SK-N-MC (cell line): ENCODE measurements around the gene CLDN19.

Experiments used
- DNase-seq: peaks from one replicate; pipeline ENCODE4 v3.0.0-alpha.2; 2011; ENCODE audit warnings: low read depth, low spot score
- H3K27ac ChIP-seq: fragments of 200-600 bp; sonication (generic); 2 replicates; pipeline ENCODE4 v1.5.1; 2016; ENCODE audit warnings: mixed run types
- H3K36me3 ChIP-seq: fragments of 200-600 bp; sonication (generic); 2 replicates; pipeline ENCODE4 v1.6.1; 2017; ENCODE audit warnings: antibody characterized with exemption, low read length, mixed read lengths; ENCODE audit not compliant: insufficient read depth
- H3K4me3 ChIP-seq: fragments of 200-600 bp; sonication (generic); 2 replicates; pipeline ENCODE4 v1.5.1; 2016
- H3K9ac ChIP-seq: fragments of 200-600 bp; sonication (generic); 2 replicates; pipeline ENCODE4 v1.8.0; 2017; ENCODE audit warnings: mixed run types, mixed read lengths; ENCODE audit not compliant: insufficient read length
- H3K9me3 ChIP-seq: fragments of 200-600 bp; sonication (generic); 2 replicates; pipeline ENCODE4 v1.6.1; 2017; ENCODE audit warnings: low read depth, mild to moderate bottlenecking, antibody characterized with exemption, low read length, moderate library complexity, mixed read lengths
- EZH2 ChIP-seq: fragments of 200-600 bp; sonication (generic); IDR thresholded peaks from one replicate; pipeline ENCODE4 v1.6.1; 2017; ENCODE audit warnings: antibody characterized with exemption
- FOXP2 ChIP-seq: optimal IDR thresholded peaks from 2 replicates; pipeline ENCODE3; 2011; ENCODE audit warnings: mild to moderate bottlenecking, moderate library complexity; ENCODE audit not compliant: insufficient read depth; ENCODE audit errors: extremely low read length, control extremely low read depth
- POLR2AphosphoS5 ChIP-seq: IDR thresholded peaks from 2 replicates; pipeline ENCODE4 v1.6.1; 2012; ENCODE audit warnings: mild to moderate bottlenecking, low read depth, low read length, borderline replicate concordance

Gene CLDN19, protein sequence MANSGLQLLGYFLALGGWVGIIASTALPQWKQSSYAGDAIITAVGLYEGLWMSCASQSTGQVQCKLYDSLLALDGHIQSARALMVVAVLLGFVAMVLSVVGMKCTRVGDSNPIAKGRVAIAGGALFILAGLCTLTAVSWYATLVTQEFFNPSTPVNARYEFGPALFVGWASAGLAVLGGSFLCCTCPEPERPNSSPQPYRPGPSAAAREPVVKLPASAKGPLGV

DNA sequence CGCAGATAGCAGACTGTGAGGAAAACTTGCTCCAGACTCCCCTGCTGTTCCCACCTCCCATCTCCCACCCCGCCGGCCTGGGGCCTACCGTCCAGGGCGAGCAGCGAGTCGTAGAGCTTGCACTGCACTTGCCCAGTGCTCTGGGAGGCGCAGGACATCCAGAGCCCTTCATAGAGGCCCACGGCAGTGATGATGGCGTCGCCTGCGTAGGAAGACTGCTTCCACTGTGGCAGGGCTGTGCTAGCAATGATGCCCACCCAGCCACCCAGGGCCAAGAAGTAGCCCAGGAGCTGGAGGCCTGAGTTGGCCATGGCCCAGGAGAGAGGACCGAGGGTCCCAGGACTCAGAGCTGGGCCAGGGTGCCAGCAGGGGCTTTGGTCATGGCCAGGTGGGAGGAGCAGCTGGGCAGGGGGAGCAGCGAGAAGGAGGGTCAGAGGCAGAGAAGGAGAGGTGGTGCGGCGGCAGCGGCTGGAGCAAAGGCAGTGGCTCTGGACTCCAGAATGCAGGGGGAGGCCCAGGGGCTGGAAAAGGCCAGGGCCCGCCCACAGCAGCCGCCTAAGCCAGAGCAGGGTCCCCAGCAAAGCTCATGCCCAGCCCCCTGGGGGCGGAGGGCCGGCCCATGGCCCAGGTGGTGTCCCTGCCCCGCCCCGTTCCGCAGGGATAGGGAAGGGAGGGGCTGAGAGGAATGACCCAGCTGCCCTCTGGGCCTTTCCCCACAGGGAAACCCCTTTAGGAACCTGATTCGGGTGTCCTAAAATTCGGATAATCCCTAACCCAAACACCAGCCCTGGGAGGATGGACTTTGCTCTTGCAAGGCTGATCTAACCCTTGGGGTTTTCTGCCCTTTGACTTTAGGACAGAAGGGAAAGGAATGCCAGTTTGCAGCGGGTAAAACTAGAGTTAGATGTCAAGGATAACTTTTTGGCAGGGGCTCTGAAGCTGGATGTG is at the start of gene CLDN19:
CLDN19 (minus strand) TSS at position 484 of the 948 bp plus-strand sequence; CDS start at position 311, 173 bp downstream.
- TF ChIP-seq FOXP2 (no peak), POLR2AphosphoS5 (no peak), EZH2 (no peak)
- Histone ChIP-seq H3K9ac (no peak within 1 kb of the TSS), H3K4me3 (no peak within 1 kb of the TSS)

DNA sequence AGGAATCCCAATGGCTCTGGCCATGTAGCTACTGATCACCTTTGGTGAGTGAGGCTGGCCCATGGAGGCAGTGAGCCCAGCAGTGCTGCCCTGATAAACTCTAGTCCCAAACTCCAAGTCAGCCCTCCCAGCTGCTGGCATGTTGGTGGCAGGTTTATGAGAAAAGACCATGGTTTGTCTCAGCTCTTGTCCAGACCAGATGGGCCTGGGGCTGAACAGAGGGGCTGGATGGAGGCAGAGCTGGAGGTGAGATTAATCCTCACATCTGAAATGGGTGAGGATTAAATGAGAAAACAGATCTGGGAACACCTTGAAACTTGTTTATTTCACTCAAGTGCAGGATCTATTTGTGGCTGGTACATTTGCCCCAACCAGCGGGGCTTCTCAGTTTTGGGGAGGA is 48.0 kb upstream of the CLDN19 start:
- no peak for DNase-seq
- TF ChIP-seq POLR2AphosphoS5 (no peak), FOXP2 (no peak), EZH2 (no peak)
- no peaks in the 10 kb centered on the region for H3K9me3 ChIP-seq

More for the DNA sequence above, at the start of gene CLDN19:
- Histone ChIP-seq H3K27ac (no peak within 1 kb of the TSS), H3K9me3 (no peaks in the 10 kb centered on the region), H3K36me3 (no peaks in the 10 kb centered on the region)
- DNase-seq: no peak

DNA sequence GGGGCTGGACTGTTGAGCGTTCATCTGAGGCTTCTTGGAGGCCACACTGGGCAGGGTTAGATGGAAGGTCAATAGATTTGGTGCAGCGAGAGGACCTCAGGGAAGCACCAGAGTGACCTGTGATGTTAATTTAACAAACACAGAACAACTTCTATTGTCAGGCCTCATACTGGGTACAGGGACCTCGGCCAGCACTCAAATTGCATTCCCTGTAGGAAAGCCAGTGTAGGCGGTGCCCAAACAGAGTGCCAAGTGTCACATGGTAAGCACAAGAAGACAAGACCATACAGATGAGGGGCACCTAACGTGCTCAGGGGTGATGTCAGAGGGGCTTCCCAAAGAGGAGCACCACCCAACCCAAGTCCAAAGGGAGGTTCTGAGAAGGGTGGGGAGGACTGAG is 46.1 kb upstream of the CLDN19 start:
- TF ChIP-seq EZH2 (no peak), FOXP2 (no peak), POLR2AphosphoS5 (no peak)
- no peak overlapping the region for H3K9ac ChIP-seq
- no peaks in the 10 kb centered on the region for H3K9me3 ChIP-seq
- DNase-seq: no peak
- no peaks in the 10 kb centered on the region for H3K36me3 ChIP-seq
- no peak overlapping the region for H3K4me3 ChIP-seq
- H3K27ac ChIP-seq: no peak overlapping the region

More for the DNA sequence above, 48.0 kb upstream of the CLDN19 start:
- Histone ChIP-seq H3K9ac (no peak overlapping the region), H3K27ac (no peak overlapping the region), H3K36me3 (no peaks in the 10 kb centered on the region), H3K4me3 (no peak overlapping the region)

DNA sequence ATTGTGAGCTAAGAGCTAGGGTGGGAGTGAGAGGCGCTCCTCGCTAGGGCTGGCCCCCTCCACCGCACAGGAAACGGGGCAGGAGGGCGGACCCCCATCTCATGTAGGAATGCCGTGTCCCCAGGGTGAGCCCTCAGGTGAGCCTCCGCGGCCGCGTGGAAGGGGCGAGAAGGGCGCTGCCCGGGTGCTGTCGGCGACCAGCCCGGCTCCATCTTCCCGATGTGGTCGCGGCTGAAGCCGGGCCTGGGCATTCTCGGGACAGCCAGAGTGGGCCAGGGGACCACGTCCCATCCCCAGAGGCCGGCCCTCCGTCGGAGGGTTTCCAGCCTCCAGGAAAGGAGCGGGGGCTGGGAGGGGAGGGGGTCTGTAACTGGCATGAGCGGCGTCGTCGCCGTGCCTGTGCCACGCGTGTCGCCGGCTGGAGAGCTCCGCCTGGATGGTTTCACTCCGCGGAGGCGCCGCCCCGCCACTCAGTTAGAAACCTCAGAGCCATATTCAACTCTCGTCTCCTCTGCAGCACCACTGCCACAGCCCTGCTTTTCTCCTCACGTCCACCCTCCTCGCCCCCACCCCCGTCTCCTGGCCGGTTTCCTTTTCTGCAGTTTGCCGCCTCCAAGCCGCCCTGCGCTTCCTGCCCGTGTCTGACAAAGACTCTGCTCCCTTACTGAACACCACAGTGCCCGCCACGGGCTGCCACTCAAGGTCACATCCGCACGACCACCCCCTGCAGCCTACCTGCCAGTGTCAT is 45.1 kb upstream of the CLDN19 start, which contains the start of gene TMEM269:
TMEM269 (plus strand) TSS at position 46 of the 748 bp plus-strand sequence. CDS start 4,903 bp downstream, outside the sequence.
- no peak within 1 kb of the TSS for H3K4me3 ChIP-seq
- H3K9ac ChIP-seq: no peak within 1 kb of the TSS
- no peaks in the 10 kb centered on the region for H3K9me3 ChIP-seq
- TF ChIP-seq FOXP2: no peak
- no peak for TF ChIP-seq EZH2
- no peak for TF ChIP-seq POLR2AphosphoS5
- no peak for DNase-seq
- 0 out of 2 replicates have a peak, but pooled peaks cover 5% of the 10 kb centered on the region for H3K36me3 ChIP-seq
- no peak within 1 kb of the TSS for H3K27ac ChIP-seq

DNA sequence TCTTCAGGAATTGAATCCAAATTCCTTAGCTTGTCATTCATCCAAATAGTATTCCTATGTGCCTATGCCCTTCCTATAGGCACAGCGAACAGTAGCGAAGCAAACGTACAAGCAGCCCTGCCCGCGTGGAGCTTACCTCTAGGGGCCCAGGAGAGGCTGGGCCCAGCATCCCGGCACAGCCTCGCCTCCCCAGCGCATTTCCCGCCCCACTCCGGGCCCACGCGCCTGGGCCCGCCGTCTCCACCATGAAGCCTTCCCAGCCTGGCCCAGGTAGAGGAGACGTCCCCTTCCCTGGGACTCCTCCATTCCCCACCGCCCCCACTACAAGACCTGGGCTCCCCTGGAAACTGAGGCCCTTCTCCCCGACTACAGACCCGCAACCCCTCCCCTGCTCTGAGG is 44.5 kb upstream of the CLDN19 start:
- H3K27ac ChIP-seq: no peak overlapping the region
- H3K9me3 ChIP-seq: no peaks in the 10 kb centered on the region
- TF ChIP-seq EZH2: no peak
- TF ChIP-seq FOXP2: no peak
- TF ChIP-seq POLR2AphosphoS5: no peak
- 0 out of 2 replicates have a peak, but pooled peaks cover 9% of the 10 kb centered on the region for H3K36me3 ChIP-seq
- no peak for DNase-seq
- no peak overlapping the region for H3K9ac ChIP-seq
- no peak overlapping the region for H3K4me3 ChIP-seq

DNA sequence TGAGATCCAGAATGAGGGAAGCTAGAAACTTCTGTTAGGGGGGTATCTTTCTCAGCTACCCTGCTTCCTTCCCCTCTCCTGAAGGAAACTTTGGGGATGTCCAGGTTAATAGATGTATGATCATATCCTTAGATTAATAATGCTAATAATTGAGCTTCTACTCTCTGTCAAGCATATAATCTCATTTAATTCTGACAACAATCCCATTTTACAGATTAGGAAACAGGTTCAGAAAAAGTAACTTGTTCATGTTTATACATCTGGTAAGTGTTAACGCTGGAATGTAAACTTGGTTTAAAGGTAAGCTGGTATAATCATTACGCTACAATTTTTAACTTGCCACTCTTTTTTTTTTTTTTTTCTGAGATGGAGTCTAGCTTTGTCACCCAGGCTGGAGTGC is 43.1 kb upstream of the CLDN19 start:
- Histone ChIP-seq H3K4me3 (no peak overlapping the region), H3K9ac (no peak overlapping the region), H3K9me3 (no peaks in the 10 kb centered on the region), H3K36me3 (0 out of 2 replicates have a peak, but pooled peaks cover 11% of the 10 kb centered on the region), H3K27ac (no peak overlapping the region)
- TF ChIP-seq POLR2AphosphoS5: no peak
- TF ChIP-seq EZH2: no peak
- TF ChIP-seq FOXP2: no peak
- DNase-seq: no peak

DNA sequence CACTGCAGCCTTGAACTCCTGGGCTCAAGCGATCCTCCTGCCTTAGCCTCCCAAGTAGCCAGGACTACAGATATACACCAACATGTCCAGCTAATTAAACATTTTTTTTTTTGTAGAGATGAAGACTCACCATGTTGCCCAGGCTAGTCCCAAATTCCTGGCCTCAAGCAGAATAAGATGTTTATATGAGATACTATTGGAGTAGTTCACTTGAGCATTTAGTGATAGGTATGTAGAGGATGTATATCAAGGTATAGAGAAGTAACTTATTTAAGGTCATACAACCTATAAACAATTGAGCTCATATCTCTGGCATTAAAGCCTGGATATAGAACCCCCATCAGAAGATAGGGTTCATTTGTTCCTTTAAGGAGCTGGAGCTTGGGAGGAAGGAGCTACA is 40.1 kb upstream of the CLDN19 start:
- H3K36me3 ChIP-seq: peaks cover 31% of the 10 kb centered on the region

More for the DNA sequence above, 40.1 kb upstream of the CLDN19 start:
- DNase-seq: no peak
- H3K4me3 ChIP-seq: no peak overlapping the region
- TF ChIP-seq POLR2AphosphoS5 (no peak), EZH2 (no peak), FOXP2 (no peak)
- no peak overlapping the region for H3K9ac ChIP-seq
- H3K27ac ChIP-seq: no peak overlapping the region
- H3K9me3 ChIP-seq: no peaks in the 10 kb centered on the region
